Renal cortex interstitium (tissue), 15 donors: Measurements from ENCODE around the gene KIR3DL2. TPM values are rescaled to one million over a fixed set of nuclear protein-coding genes. Genes with fewer than 3 reads are reported as not detected.
"Not testable (repeated sequence)": the region's sequence is repeated elsewhere in the genome, so short reads cannot be mapped to it uniquely, and the experiment has no call there.

Experiments used
- DNase-seq, 11 donors: peaks; one replicate each; pipeline ENCODE4 v3.0.0-alpha.2; 2013; ENCODE audit warnings: low read depth in 9 of 11, low spot score in 4 of 11; ENCODE audit errors: extremely low read depth in 1 of 11
- long read RNA-seq, 16 experiments: transcript quantifications; one replicate each; lab custom pipeline, GENCODE V29; 2026
- polyA plus RNA-seq, 3 donors: library from polyadenylated mRNA; unstranded; fragments of 120-200 nt; gene quantifications; one replicate each; pipeline ENCODE4 v1.2.1, GENCODE V29; 2013; ENCODE audit not compliant: insufficient read length in 3 of 3

Gene KIR3DL2
- not detected for polyA plus RNA-seq
- long read RNA-seq, donor 1 = 0 reads
- long read RNA-seq, donor 2 = 0 reads
- long read RNA-seq, donor 3 = 0 reads
- long read RNA-seq, donor 4 = 0 reads
- long read RNA-seq, donor 5 = 0 reads
- long read RNA-seq, donor 6 = 0 reads
- long read RNA-seq, donor 7 = 0 reads
- long read RNA-seq, donor 8 = 0 reads
- long read RNA-seq, donor 9 = 0 reads
- long read RNA-seq, donor 10 = 0 reads
- long read RNA-seq, donor 11 = 0 reads
- long read RNA-seq, donor 12 = 0 reads
- long read RNA-seq, donor 13 = 0 reads
- long read RNA-seq, donor 14 = 0 reads
- long read RNA-seq, donor 15 = 0 reads
- long read RNA-seq, donor 16 = 0 reads

- not testable (repeated sequence) for DNase-seq
Measured at GRCh38 chr19:54850061-54850640, at the start of gene KIR3DL2. Gene KIR3DL2 (plus strand): TSS chr19:54850443. CDS start chr19:54850476, 33 bp downstream.

GRCh38 chr19:54803410-54803809 is 46.8 kb upstream of the KIR3DL2 start, which contains the start of gene KIR2DL4:
Gene KIR2DL4 (plus strand): TSS chr19:54803610. CDS start chr19:54803652, 42 bp downstream.
- DNase-seq = no peak

- no peak for DNase-seq
Measured at GRCh38 chr19:54804101-54804500, 46.1 kb upstream of the KIR3DL2 start.

GRCh38 chr19:54804571-54804970 is 45.7 kb upstream of the KIR3DL2 start:
- no peak for DNase-seq

- DNase-seq = no peak
Measured at GRCh38 chr19:54805665-54806515, 44.4 kb upstream of the KIR3DL2 start.

- DNase-seq = no peak
Measured at GRCh38 chr19:54806516-54806838, 43.8 kb upstream of the KIR3DL2 start.

- not testable (repeated sequence) for DNase-seq
Measured at GRCh38 chr19:54814571-54814970, 35.7 kb upstream of the KIR3DL2 start.

- not testable (repeated sequence) for DNase-seq
Measured at GRCh38 chr19:54816251-54816650, 34.0 kb upstream of the KIR3DL2 start, which contains the start of gene KIR3DL1. Gene KIR3DL1 (plus strand): TSS chr19:54816468.

GRCh38 chr19:54817670-54818536 is 32.3 kb upstream of the KIR3DL2 start:
- DNase-seq = no peak

GRCh38 chr19:54824416-54824815 is 25.8 kb upstream of the KIR3DL2 start:
- DNase-seq = not testable (repeated sequence)

- DNase-seq = not testable (repeated sequence)
Measured at GRCh38 chr19:54825326-54825725, 24.9 kb upstream of the KIR3DL2 start.

GRCh38 chr19:54828064-54828463 is 22.2 kb upstream of the KIR3DL2 start:
- not testable (repeated sequence) for DNase-seq

GRCh38 chr19:54832496-54832895 is 17.7 kb upstream of the KIR3DL2 start, which contains the start of gene KIR2DS4:
Gene KIR2DS4 (plus strand): TSS chr19:54832676.
- not testable (repeated sequence) for DNase-seq

- DNase-seq = not testable (repeated sequence)
Measured at GRCh38 chr19:54835126-54835525, 15.1 kb upstream of the KIR3DL2 start.

- DNase-seq = not testable (repeated sequence)
Measured at GRCh38 chr19:54837522-54837921, 12.7 kb upstream of the KIR3DL2 start.

GRCh38 chr19:54843171-54843570 is 7.1 kb upstream of the KIR3DL2 start:
- DNase-seq = not testable (repeated sequence)

GRCh38 chr19:54850930-54851329 is 687 bp downstream of the KIR3DL2 start:
- DNase-seq = no peak

- DNase-seq = no peak
Measured at GRCh38 chr19:54851353-54851752, 1.1 kb downstream of the KIR3DL2 start.

- DNase-seq = not testable (repeated sequence)
Measured at GRCh38 chr19:54855241-54855640, 5.0 kb downstream of the KIR3DL2 start.
